H1 (cell line): Measurements from ENCODE around the gene BRIP1. TPM values are rescaled to one million over a fixed set of nuclear protein-coding genes. Genes with fewer than 3 reads are reported as not detected.

Source experiments
- CTCF ChIA-PET: fragments of 300-600 bp; sonication (Branson Sonifier 250); formaldehyde crosslinking; loops from one replicate; lab custom pipeline; 2021; ENCODE audit not compliant: partially characterized antibody; lab: Charles Lee
- POLR2A ChIA-PET: fragments of 300-600 bp; sonication (Branson Sonifier 250); formaldehyde crosslinking; loops from one replicate; lab custom pipeline; 2021; ENCODE audit warnings: inconsistent platforms; ENCODE audit not compliant: partially characterized antibody; lab: Charles Lee
- DNase-seq, 2 experiments: peaks; one replicate each; pipeline versions ENCODE4 v3.0.0 to v3.0.0-alpha.2; 2010 to 2022; ENCODE audit warnings: low spot score in 2 of 2, low read depth in 1 of 2, mixed read lengths in 1 of 2
- FAIRE-seq: peaks from 2 replicates; lab custom pipeline; 2011; peaks lifted over from hg19 to GRCh38; lab: Jason Lieb, UNC
- H2AFZ ChIP-seq: 2 replicates; pipeline ENCODE4 v1.8.1; 2012; ENCODE audit warnings: low read length, inconsistent platforms
- H2AK5ac ChIP-seq: 2 replicates; pipeline ENCODE4 v1.6.1; 2013; ENCODE audit warnings: low read depth, low read length
- H2BK120ac ChIP-seq: replicated peaks from 2 replicates; pipeline ENCODE3; 2013; ENCODE audit warnings: low read depth, low read length, inconsistent platforms
- H2BK12ac ChIP-seq: 2 replicates; pipeline ENCODE4 v1.6.1; 2013; ENCODE audit warnings: low read depth, low read length
- H2BK15ac ChIP-seq: 2 replicates; pipeline ENCODE4 v1.6.1; 2013; ENCODE audit warnings: low read length
- H2BK20ac ChIP-seq: 2 replicates; pipeline ENCODE4 v1.6.1; 2013; ENCODE audit warnings: low read length
- H2BK5ac ChIP-seq: 2 replicates; pipeline ENCODE4 v1.6.1; 2013; ENCODE audit warnings: low read depth, low read length
- H3K14ac ChIP-seq: 2 replicates; pipeline ENCODE4 v1.6.1; 2013; ENCODE audit warnings: inconsistent platforms; ENCODE audit not compliant: insufficient read length
- H3K18ac ChIP-seq: 2 replicates; pipeline ENCODE4 v1.6.1; 2013; ENCODE audit warnings: low read length; ENCODE audit errors: extremely low read depth
- H3K23ac ChIP-seq: 2 replicates; pipeline ENCODE4 v1.6.1; 2013; ENCODE audit warnings: inconsistent platforms; ENCODE audit not compliant: insufficient read length
- H3K23me2 ChIP-seq: 2 replicates; pipeline ENCODE4 v1.6.1; 2013; ENCODE audit warnings: low read depth, low read length
- H3K27ac ChIP-seq: 2 replicates; pipeline ENCODE4 v1.6.1; 2011; ENCODE audit warnings: low read depth, low read length, inconsistent platforms
- H3K27me3 ChIP-seq, 4 experiments: replicated peaks in 1 of 4; 1 replicate in 1 of 4; 2 replicates in 3 of 4; pipeline versions ENCODE4 v1.6.1 to v1.8.1; 2011 to 2013; ENCODE audit warnings: low read length in 3 of 4, mild to moderate bottlenecking in 3 of 4, inconsistent platforms in 2 of 4, mixed read lengths in 2 of 4, moderate library complexity in 1 of 4; ENCODE audit not compliant: control insufficient read depth in 3 of 4, insufficient read depth in 3 of 4; ENCODE audit errors: extremely low read depth in 1 of 4
- H3K36me3 ChIP-seq, 4 experiments: 2 replicates each; pipeline versions ENCODE4 v1.6.1 to v1.8.1; 2011 to 2013; ENCODE audit warnings: mild to moderate bottlenecking in 4 of 4, low read length in 3 of 4, moderate library complexity in 2 of 4, control low read depth in 1 of 4, inconsistent platforms in 1 of 4; ENCODE audit not compliant: insufficient read depth in 4 of 4, control insufficient read depth in 2 of 4
- H3K4ac ChIP-seq: replicated peaks from 2 replicates; pipeline ENCODE3; 2013; ENCODE audit warnings: low read length, low read depth, mixed read lengths, inconsistent platforms; ENCODE audit not compliant: insufficient read length
- H3K4me1 ChIP-seq, 4 experiments: replicated peaks in 1 of 4; 1 replicate in 1 of 4; 2 replicates in 3 of 4; pipeline versions ENCODE4 v1.6.1 to v1.8.1; 2011 to 2013; ENCODE audit warnings: low read length in 3 of 4, inconsistent platforms in 2 of 4, mixed read lengths in 1 of 4; ENCODE audit not compliant: insufficient read depth in 4 of 4, control insufficient read depth in 3 of 4
- H3K4me2 ChIP-seq, 2 experiments: 2 replicates each; pipeline versions ENCODE4 v1.6.1 to v1.8.1; 2011 to 2013; ENCODE audit warnings: low read depth in 2 of 2, low read length in 2 of 2, control low read depth in 1 of 2, inconsistent platforms in 1 of 2, mild to moderate bottlenecking in 1 of 2; ENCODE audit not compliant: insufficient read depth in 1 of 2
- H3K4me3 ChIP-seq, 4 experiments: fragments of 200-600, 300-600 bp in 1 of 4; sonication (generic), shearing (Covaris generic), sonication (Bioruptor Twin) in 1 of 4; 2 replicates each; pipeline versions ENCODE4 v1.5.1 to v1.8.1; 2011 to 2016; ENCODE audit warnings: low read length in 4 of 4, low read depth in 3 of 4, control low read depth in 2 of 4, inconsistent platforms in 2 of 4, mild to moderate bottlenecking in 2 of 4, mixed read lengths in 1 of 4, moderate library complexity in 1 of 4; ENCODE audit not compliant: insufficient read depth in 2 of 4; ENCODE audit errors: extremely low read depth in 1 of 4
- H3K56ac ChIP-seq: replicated peaks from 2 replicates; pipeline ENCODE3; 2013; ENCODE audit warnings: low read depth, mild to moderate bottlenecking, mixed read lengths, low read length, inconsistent platforms; ENCODE audit not compliant: insufficient read length
- H3K79me1 ChIP-seq: 2 replicates; pipeline ENCODE4 v1.6.1; 2013; ENCODE audit warnings: low read depth, low read length, control low read depth
- H3K79me2 ChIP-seq, 2 experiments: 2 replicates each; pipeline versions ENCODE4 v1.6.1 to v1.8.1; 2012 to 2013; ENCODE audit warnings: low read length in 2 of 2, mild to moderate bottlenecking in 2 of 2, inconsistent platforms in 1 of 2; ENCODE audit not compliant: insufficient read depth in 2 of 2, control insufficient read depth in 1 of 2
- H3K9ac ChIP-seq, 4 experiments: replicated peaks in 1 of 4; 1 replicate in 1 of 4; 2 replicates in 3 of 4; pipeline versions ENCODE4 v1.6.1 to v1.8.1; 2011 to 2013; ENCODE audit warnings: low read depth in 3 of 4, low read length in 3 of 4, control low read depth in 2 of 4, mild to moderate bottlenecking in 2 of 4, moderate library complexity in 2 of 4, inconsistent platforms in 1 of 4; ENCODE audit errors: extremely low read depth in 1 of 4
- H3K9me3 ChIP-seq, 2 experiments: 2 replicates each; pipeline versions ENCODE4 v1.6.1 to v1.8.1; 2012 to 2013; ENCODE audit warnings: mild to moderate bottlenecking in 2 of 2, moderate library complexity in 2 of 2, control low read depth in 1 of 2, inconsistent platforms in 1 of 2, low read depth in 1 of 2, low read length in 1 of 2, mixed read lengths in 1 of 2; ENCODE audit not compliant: insufficient read depth in 2 of 2
- H4K20me1 ChIP-seq, 2 experiments: replicated peaks in 1 of 2; 2 replicates each; pipeline versions ENCODE3 to v1.8.1; 2011 to 2013; ENCODE audit warnings: inconsistent platforms in 2 of 2, low read length in 2 of 2, mild to moderate bottlenecking in 1 of 2; ENCODE audit not compliant: insufficient read depth in 2 of 2, control insufficient read depth in 1 of 2
- H4K5ac ChIP-seq: 2 replicates; pipeline ENCODE4 v1.6.1; 2013; ENCODE audit warnings: low read length, low read depth, mixed read lengths, inconsistent platforms; ENCODE audit not compliant: insufficient read length
- H4K8ac ChIP-seq: 2 replicates; pipeline ENCODE4 v1.8.0; 2013; ENCODE audit warnings: mild to moderate bottlenecking, moderate library complexity, low read length, inconsistent platforms; ENCODE audit not compliant: insufficient read depth; ENCODE audit errors: extremely low read depth
- H4K91ac ChIP-seq: replicated peaks from 2 replicates; pipeline ENCODE3; 2013; ENCODE audit warnings: low read length, mixed read lengths, inconsistent platforms; ENCODE audit not compliant: insufficient read length
- ASH2L ChIP-seq: fragments of 200-600, 300-600 bp; sonication (generic); IDR thresholded peaks from one replicate; pipeline ENCODE4 v1.7.1; 2017; ENCODE audit warnings: low read length
- CBX5 ChIP-seq: fragments of 300-800, 300-1000 bp; sonication (generic); IDR thresholded peaks from 2 replicates; pipeline ENCODE4 v1.7.1; 2016; ENCODE audit warnings: antibody characterized with exemption, low read length, low read depth
- CHD1 ChIP-seq: IDR thresholded peaks from 2 replicates; pipeline ENCODE4 v1.6.1; 2012; ENCODE audit warnings: low read depth, low read length, improper control_type of control experiment
- GABPA ChIP-seq: IDR thresholded peaks from 2 replicates; pipeline ENCODE4 v1.6.1; 2011; ENCODE audit warnings: mild to moderate bottlenecking, low read length, moderate library complexity, borderline replicate concordance; ENCODE audit not compliant: insufficient read depth
- HDAC2 ChIP-seq, 2 experiments: fragments of 300-600 bp in 1 of 2; sonication (generic) in 1 of 2; IDR thresholded peaks; 2 replicates each; pipeline ENCODE4 v1.6.1; 2011 to 2012; ENCODE audit warnings: low read depth in 2 of 2, low read length in 2 of 2, mild to moderate bottlenecking in 2 of 2, moderate library complexity in 2 of 2, borderline replicate concordance in 1 of 2, inconsistent platforms in 1 of 2
- MAFK ChIP-seq: IDR thresholded peaks from 2 replicates; pipeline ENCODE4 v1.6.1; 2012; ENCODE audit warnings: low read depth, mild to moderate bottlenecking, improper control_type of control experiment, low read length
- PHF8 ChIP-seq: fragments of 200-600 bp; sonication (generic); conservative IDR thresholded peaks from 2 replicates; pipeline ENCODE4 v1.7.1; 2012; ENCODE audit warnings: low read depth, mild to moderate bottlenecking, inconsistent platforms, low read length, moderate library complexity
- RAD21 ChIP-seq, 2 experiments: IDR thresholded peaks in 1 of 2; conservative IDR thresholded peaks in 1 of 2; 2 replicates each; pipeline ENCODE4 v1.6.1; 2011; ENCODE audit warnings: low read depth in 2 of 2, low read length in 2 of 2, improper control_type of control experiment in 1 of 2, inconsistent platforms in 1 of 2, mild to moderate bottlenecking in 1 of 2, moderate library complexity in 1 of 2
- SP4 ChIP-seq: IDR thresholded peaks from 2 replicates; pipeline ENCODE4 v1.6.1; 2012; ENCODE audit warnings: low read length, inconsistent platforms
- TAF7 ChIP-seq: optimal IDR thresholded peaks from 2 replicates; pipeline ENCODE3; 2011; ENCODE audit warnings: low read depth, mild to moderate bottlenecking, inconsistent platforms, low read length, moderate library complexity, borderline replicate concordance
- TBP ChIP-seq: IDR thresholded peaks from 2 replicates; pipeline ENCODE4 v1.6.1; 2011; ENCODE audit warnings: low read depth, low read length, improper control_type of control experiment
- WGBS, 2 experiments: shearing (Covaris generic) in 1 of 2; methylation state at CpG; one replicate each; pipeline versions ENCODE4 v1.1.6 to v1.1.7; 2013 to 2015; ENCODE audit warnings: low lambda C conversion rate in 2 of 2, mixed read lengths in 2 of 2, inconsistent platforms in 1 of 2, low coverage in 1 of 2, missing lambda C conversion rate in 1 of 2; ENCODE audit not compliant: insufficient replicate concordance in 2 of 2, insufficient coverage in 1 of 2, insufficient read length in 1 of 2; ENCODE audit errors: extremely low coverage in 1 of 2, missing lambda C conversion rate in 1 of 2; 5-methylcytosine and 5-hydroxymethylcytosine counted together
- polyA plus RNA-seq, 7 experiments: library from polyadenylated mRNA; depleted of rRNA in 3 of 7; stranded (reverse) in 5 of 7; unstranded in 2 of 7; fragments of >200 nt in 5 of 7; fragments of 200-250 nt in 2 of 7; gene quantifications; 1 replicate in 5 of 7; 2 replicates in 1 of 7; 4 replicates in 1 of 7; pipeline versions ENCODE4 v1.2.1 to v1.2.3, GENCODE V29; 2011 to 2013; ENCODE audit warnings: missing spikeins in 2 of 7, mixed read lengths in 2 of 7
- total RNA-seq: library from RNA; stranded (reverse); fragmentation: NEBNext Ultra II Directional; extraction: Animal tissue kit (Norgen Biotek cat#: 25700); gene quantifications from 2 replicates; pipeline ENCODE4 v1.2.1, GENCODE V29; 2021

The BRIP1 gene
- total and polyA plus RNA-seq, 2 of the 8 experiments (the other 6 are each of a cell fraction or from before 2014, with no cell fraction given): 5.8 to 19.2 TPM

GRCh38 chr17:61827649-61828395 is 35.5 kb downstream of the BRIP1 start:
- H2BK12ac ChIP-seq: no peak overlapping the region
- no peak overlapping the region for H2BK15ac ChIP-seq
- no peaks in the 10 kb centered on the region for H3K4me1 ChIP-seq
- H4K5ac ChIP-seq: no peak overlapping the region
- H3K4ac ChIP-seq: no peak overlapping the region
- H3K27me3 ChIP-seq: no peaks in the 10 kb centered on the region
- no peak overlapping the region for H2BK120ac ChIP-seq
- H2BK5ac ChIP-seq: no peak overlapping the region
- peaks cover 0 to 6% (median 3%) of the 10 kb centered on the region in 4 experiments; a peak in 3 of 8 replicates for H3K36me3 ChIP-seq
- no peak overlapping the region for H3K56ac ChIP-seq
- no peak overlapping the region for H4K8ac ChIP-seq
- no peak overlapping the region for H4K91ac ChIP-seq
- FAIRE-seq: no peak
- no peak for DNase-seq
- H3K79me1 ChIP-seq: no peaks in the 10 kb centered on the region
- no peak overlapping the region for H2AFZ ChIP-seq
- no peak overlapping the region for H3K4me2 ChIP-seq
- no peak overlapping the region for H3K18ac ChIP-seq
- H3K79me2 ChIP-seq: 0 out of 4 replicates have a peak, but pooled peaks cover 0 to 3% of the 10 kb centered on the region in 2 experiments
- no peak overlapping the region for H2AK5ac ChIP-seq
- H3K23ac ChIP-seq: no peak overlapping the region
- H3K9me3 ChIP-seq: peaks cover 0 to 7% of the 10 kb centered on the region in 2 experiments; a peak in 1 of 4 replicates
- no peaks in the 10 kb centered on the region for H4K20me1 ChIP-seq
- H3K27ac ChIP-seq: no peak overlapping the region
- ChIA-PET POLR2A (no interaction called here), CTCF (interaction anchor here (0.6 to 1.6 kb wide), 2 partner anchors 9 to 231 kb away, joined by 3 to 6 read pairs; no protein-coding TSS in a partner anchor)
- no peak overlapping the region for H3K4me3 ChIP-seq
- H2BK20ac ChIP-seq: no peak overlapping the region
- no peaks in the 10 kb centered on the region; the same call in 1 of the 2 replicates for H3K23me2 ChIP-seq
- no peak overlapping the region for H3K14ac ChIP-seq
- 91% methylated on average over 8 of the region's 8 CpGs; no CpG with 5 or more reads in 1 of the 2 experiments for WGBS, 2 experiments
- H3K9ac ChIP-seq: no peak overlapping the region
- TF ChIP-seq MAFK (no peak), SP4 (no peak), GABPA (no peak), CHD1 (no peak), TAF7 (no peak), HDAC2 (IDR thresholded peaks at IDR 0.05; ENCODE audit: borderline replicate concordance in 1 of 2, low read depth in 2 of 2, low read length in 2 of 2) (no peak), TBP (no peak), PHF8 (no peak), CBX5 (no peak), RAD21 (IDR thresholded peaks at IDR 0.05 in 1 of 2, conservative IDR thresholded peaks at IDR 0.05 in 1 of 2; ENCODE audit: low read depth in 2 of 2, low read length in 2 of 2) (no peak), ASH2L (no peak)
